ENCODE measurements around the gene DNM3. TPM values are rescaled to one million over a fixed set of nuclear protein-coding genes. Genes with fewer than 3 reads are reported as not detected.

Gene DNM3
- total and polyA plus RNA-seq, 4 donors: 2.1 to 16.3 (median 5.6) TPM

DNA sequence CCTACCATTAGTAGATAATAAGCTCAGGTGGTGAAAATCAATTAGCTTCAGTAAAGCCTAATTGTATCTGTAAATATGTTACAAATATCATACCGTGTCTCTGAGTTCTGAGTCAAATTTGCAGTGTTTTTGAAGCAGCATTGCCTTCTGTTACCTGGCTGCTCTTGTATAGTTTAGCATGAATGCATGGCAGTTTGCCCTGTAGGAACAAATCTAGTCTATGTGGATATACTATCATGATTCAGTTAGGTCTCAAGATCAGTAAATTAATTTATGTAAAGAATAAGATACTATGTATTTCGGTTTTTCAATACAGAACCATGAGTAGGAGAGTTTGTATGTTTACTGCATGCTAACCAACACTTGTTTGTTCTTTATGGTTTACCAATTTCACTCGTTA is 338.6 kb downstream of the DNM3 start:
- no peak for ATAC-seq (ENCODE audit: insufficient read depth, low FRiP score)
- no peak overlapping the region for H3K27ac ChIP-seq (ENCODE audit: low read depth in 1 of 2, low read length in 1 of 2)
- no peaks in the 10 kb centered on the region for H3K9me3 ChIP-seq (ENCODE audit: control insufficient read depth in 4 of 4, insufficient read depth in 3 of 4, low read length in 3 of 4)
- no peaks in the 10 kb centered on the region for H3K27me3 ChIP-seq (ENCODE audit: control insufficient read depth in 3 of 3, insufficient read depth in 3 of 3, low read length in 2 of 3)
- TF ChIP-seq, protein P1, sequence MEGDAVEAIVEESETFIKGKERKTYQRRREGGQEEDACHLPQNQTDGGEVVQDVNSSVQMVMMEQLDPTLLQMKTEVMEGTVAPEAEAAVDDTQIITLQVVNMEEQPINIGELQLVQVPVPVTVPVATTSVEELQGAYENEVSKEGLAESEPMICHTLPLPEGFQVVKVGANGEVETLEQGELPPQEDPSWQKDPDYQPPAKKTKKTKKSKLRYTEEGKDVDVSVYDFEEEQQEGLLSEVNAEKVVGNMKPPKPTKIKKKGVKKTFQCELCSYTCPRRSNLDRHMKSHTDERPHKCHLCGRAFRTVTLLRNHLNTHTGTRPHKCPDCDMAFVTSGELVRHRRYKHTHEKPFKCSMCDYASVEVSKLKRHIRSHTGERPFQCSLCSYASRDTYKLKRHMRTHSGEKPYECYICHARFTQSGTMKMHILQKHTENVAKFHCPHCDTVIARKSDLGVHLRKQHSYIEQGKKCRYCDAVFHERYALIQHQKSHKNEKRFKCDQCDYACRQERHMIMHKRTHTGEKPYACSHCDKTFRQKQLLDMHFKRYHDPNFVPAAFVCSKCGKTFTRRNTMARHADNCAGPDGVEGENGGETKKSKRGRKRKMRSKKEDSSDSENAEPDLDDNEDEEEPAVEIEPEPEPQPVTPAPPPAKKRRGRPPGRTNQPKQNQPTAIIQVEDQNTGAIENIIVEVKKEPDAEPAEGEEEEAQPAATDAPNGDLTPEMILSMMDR (IDR thresholded peaks at IDR 0.05; ENCODE audit: control extremely low read depth, extremely low read depth): no peak
- peaks cover under 1 to 66% (median 10%) of the 10 kb centered on the region in 5 donors for H3K4me1 ChIP-seq (ENCODE audit: control insufficient read depth in 5 of 5, insufficient read depth in 5 of 5, low read length in 5 of 5)
- H3K9ac ChIP-seq (ENCODE audit: insufficient read depth in 1 of 2, low read length in 2 of 2): no peak overlapping the region
- WGBS, 2 donors: 90 to 92% methylated on average over 3 of the region's 3 CpGs
- peak in 2 of 3 donors; percentile 23 to 36 for DNase-seq
- no peak overlapping the region for H3K4me3 ChIP-seq
- H3K36me3 ChIP-seq (ENCODE audit: control insufficient read depth in 4 of 4, insufficient read depth in 4 of 4, low read length in 4 of 4): no peaks in the 10 kb centered on the region

- H3K27me3 ChIP-seq (ENCODE audit: control insufficient read depth in 3 of 3, insufficient read depth in 3 of 3, low read length in 2 of 3): no peaks in the 10 kb centered on the region
- no peaks in the 10 kb centered on the region for H3K36me3 ChIP-seq (ENCODE audit: control insufficient read depth in 4 of 4, insufficient read depth in 4 of 4, low read length in 4 of 4)
- H3K9me3 ChIP-seq (ENCODE audit: control insufficient read depth in 4 of 4, insufficient read depth in 3 of 4, low read length in 3 of 4): no peaks in the 10 kb centered on the region
- TF ChIP-seq, protein P1 (IDR thresholded peaks at IDR 0.05; ENCODE audit: control extremely low read depth, extremely low read depth): no peak
- peak; percentile 50 to 84 (median 79) for DNase-seq
- H3K4me3 ChIP-seq: no peak overlapping the region
- H3K4me1 ChIP-seq (ENCODE audit: control insufficient read depth in 5 of 5, insufficient read depth in 5 of 5, low read length in 5 of 5): peaks cover 1 to 74% (median 10%) of the 10 kb centered on the region in 5 donors
- peak overlapping the region; percentile 13 to 76 for H3K27ac ChIP-seq (ENCODE audit: low read depth in 1 of 2, low read length in 1 of 2)
- WGBS, 2 donors: 12 to 27% methylated on average over 4 of the region's 4 CpGs
- ATAC-seq (ENCODE audit: insufficient read depth, low FRiP score): peak; percentile 71
- peak overlapping the region in 1 of 2 donors; percentile 88 for H3K9ac ChIP-seq (ENCODE audit: insufficient read depth in 1 of 2, low read length in 2 of 2)
Measured at GRCh38 chr1:172180501-172181285, 339.4 kb downstream of the DNM3 start.

- no peak overlapping the region for H3K9ac ChIP-seq (ENCODE audit: insufficient read depth in 1 of 2, low read length in 2 of 2)
- no peaks in the 10 kb centered on the region for H3K36me3 ChIP-seq (ENCODE audit: control insufficient read depth in 4 of 4, insufficient read depth in 4 of 4, low read length in 4 of 4)
- H3K27ac ChIP-seq (ENCODE audit: low read depth in 1 of 2, low read length in 1 of 2): no peak overlapping the region
- no peaks in the 10 kb centered on the region for H3K27me3 ChIP-seq (ENCODE audit: control insufficient read depth in 3 of 3, insufficient read depth in 3 of 3, low read length in 2 of 3)
- ATAC-seq (ENCODE audit: insufficient read depth, low FRiP score) (no peak), DNase-seq (no peak)
- H3K4me3 ChIP-seq: no peak overlapping the region
- peaks cover 1 to 62% (median 10%) of the 10 kb centered on the region in 5 donors for H3K4me1 ChIP-seq (ENCODE audit: control insufficient read depth in 5 of 5, insufficient read depth in 5 of 5, low read length in 5 of 5)
- WGBS, 2 donors: 90 to 93% methylated on average over 4 of the region's 4 CpGs
- TF ChIP-seq, protein P1 (IDR thresholded peaks at IDR 0.05; ENCODE audit: control extremely low read depth, extremely low read depth): no peak
- no peaks in the 10 kb centered on the region for H3K9me3 ChIP-seq (ENCODE audit: control insufficient read depth in 4 of 4, insufficient read depth in 3 of 4, low read length in 3 of 4)
Measured at GRCh38 chr1:172184506-172185191, 343.4 kb downstream of the DNM3 start.

Measured in lung (tissue), 12 donors.